HG03064 (cell line): ENCODE measurements around the gene TTLL10.

Experiments used
- ATAC-seq: cut with Tn5 transposase; IDR thresholded peaks from one replicate; pipeline ENCODE4 v1.9.1; 2021; ENCODE audit warnings: low read depth; ENCODE audit not compliant: unreplicated experiment

TTLL10 gene

DNA sequence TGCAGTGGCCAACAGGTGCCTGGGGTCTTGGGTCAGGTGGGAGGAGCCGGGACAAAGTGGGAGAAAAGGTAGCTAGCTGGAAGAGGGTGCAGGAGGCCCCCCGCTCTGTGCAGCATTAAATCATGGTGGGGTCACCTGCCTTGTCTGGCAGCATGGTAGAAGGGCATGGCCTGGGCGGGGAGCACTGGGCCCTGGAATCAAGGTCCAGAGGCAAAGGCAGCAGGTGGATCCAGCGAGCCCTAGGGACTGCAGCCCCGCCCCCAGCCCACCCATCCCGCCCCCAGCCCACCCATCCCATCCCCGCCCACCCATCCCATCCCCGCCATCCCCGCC is 16.7 kb upstream of the TTLL10 start:
- ATAC-seq, result no peak

DNA sequence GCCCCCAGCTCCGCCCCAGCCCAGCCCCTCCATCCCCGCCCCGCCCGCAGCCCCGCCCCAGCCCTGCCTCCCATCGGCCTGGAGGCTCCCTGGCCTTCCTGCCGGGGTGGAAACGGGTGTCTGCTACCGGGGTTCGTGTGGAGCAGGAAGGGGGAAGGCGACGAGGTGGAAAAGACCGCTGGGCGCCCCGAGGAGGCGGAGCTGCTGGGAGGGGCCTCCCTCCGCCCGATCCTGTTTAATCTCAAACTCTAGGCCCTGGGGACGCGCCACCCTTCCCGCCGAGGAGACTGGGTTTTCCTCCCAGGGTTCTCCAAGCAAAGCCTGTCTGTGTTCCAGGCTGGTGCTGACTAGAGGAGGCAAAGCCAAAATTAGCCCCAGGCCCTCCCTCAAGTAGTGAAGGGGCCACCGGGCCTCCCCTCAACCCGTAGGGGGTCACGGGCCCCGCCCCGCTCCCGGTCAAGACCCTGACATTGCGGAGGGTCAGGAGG is 16.2 kb upstream of the TTLL10 start:
- no peak for ATAC-seq

DNA sequence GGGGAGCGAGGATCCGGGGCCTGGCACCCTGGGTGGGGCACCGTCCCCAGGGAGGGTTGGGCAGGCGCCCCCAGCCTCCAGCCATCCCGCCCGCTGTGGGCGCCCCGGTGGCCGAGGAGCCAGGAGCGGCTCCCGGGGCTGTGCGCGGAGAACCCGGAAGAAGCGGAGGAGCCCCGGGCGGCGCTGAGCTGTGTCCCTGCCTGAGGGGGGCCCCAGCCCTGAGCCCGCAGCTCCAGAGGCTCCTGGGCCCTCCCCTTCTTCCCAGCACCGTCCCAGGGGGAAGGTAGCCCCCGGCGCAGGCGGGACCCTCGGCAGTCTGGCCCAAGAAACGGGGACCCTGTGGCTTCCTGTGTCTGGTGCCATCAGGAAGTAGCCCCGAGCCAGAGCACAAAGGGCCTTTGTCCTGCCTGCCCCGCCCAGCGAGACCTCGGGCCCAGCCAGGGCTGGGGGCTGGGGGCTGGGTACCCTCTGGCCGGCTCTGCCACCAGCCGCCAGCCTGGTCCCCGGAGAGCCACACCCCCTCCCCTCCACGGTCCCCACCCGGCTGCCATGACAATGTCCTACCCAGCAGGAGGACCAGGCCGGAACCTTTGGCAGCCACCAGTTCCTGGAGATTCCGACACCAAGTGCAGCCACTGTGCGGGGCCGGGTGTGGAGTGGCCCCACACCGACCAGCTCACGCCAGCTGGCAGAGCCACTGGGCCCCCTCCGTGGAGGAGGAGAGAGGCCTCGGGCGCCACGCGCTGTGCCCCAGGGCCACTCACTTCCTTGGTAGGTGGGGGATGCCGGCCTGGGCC is 15.6 kb upstream of the TTLL10 start:
- no peak for ATAC-seq

DNA sequence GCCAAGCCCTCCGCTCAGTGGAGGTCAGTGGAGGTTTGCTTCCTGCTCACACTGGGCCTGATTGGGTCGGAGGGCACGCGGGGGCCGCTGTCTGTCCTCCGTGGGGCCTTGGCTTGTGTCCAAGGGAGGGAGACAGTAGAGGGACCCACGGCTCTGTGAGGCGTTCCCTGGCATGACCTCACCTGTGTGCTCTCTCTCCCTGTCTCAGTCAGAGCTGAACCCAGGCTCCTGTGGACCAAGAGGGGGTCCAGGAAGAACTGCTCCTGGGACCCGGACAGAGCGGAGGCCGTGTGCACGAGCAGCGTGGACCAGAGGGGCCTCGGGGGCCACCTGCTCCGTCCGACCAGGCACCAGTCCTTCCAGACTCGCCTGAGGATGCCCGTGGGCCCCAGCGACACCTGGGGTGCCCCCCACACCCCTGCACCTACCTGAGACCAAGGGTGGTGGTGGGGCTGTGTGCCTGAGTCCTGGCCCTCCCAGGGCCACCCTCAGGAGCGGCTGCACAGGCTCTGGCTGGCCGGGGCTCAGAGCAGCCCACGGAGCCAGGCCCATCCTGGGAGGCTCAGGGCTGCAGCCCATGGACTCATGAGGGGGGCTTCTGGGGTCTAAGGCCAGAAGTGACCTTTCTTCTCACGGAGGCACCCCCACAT is 13.3 kb upstream of the TTLL10 start:
- no peak for ATAC-seq

DNA sequence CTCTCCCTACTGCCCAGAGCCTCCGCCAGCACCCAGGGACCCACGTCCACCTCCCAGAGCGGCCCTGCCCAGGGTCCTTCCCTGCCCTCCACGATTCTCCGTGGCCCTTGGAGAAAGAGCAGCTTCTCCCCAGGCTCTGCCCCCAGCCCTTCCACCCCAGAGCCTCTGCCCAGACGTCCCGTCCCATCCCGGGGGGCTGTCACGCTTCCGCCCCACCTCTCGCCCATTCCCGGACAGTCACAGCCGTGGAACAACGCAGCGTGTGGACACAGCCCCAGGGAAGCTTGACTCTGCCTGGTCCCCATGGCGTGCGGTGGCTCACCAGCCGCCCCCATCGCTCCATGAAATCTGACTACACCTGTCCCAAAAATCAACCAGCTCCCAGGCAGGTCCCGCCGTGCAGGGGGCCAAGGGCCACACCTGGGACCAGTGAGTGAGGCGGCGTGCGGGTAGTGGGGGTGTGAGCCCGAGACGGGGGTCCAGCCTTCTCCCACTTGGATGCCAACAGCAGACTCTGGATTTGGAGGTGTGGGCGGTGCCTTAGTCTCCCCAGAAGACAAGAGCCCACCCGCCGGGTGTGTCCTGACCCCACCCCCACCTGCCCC is 12.5 kb upstream of the TTLL10 start:
- no peak for ATAC-seq

DNA sequence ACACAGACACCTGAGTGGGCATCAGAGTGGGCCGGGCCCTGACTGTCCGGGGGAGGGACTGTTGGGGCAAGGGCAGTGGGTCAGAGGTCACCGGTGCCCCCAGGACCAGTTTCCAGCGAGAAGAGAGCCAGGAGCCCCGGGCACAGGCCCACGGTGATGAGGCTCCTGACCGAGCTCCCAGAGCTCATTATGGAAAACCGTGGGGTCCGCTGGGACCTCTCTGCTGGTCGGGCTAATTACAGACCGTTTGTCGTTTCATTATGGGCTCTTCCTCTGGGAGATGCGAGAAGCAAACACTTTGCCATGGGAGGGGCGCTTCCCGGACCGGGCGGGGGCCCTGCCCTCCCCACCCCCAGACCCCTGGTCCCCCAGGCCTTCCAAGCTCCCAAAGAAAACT is 12.0 kb upstream of the TTLL10 start:
- no peak for ATAC-seq

DNA sequence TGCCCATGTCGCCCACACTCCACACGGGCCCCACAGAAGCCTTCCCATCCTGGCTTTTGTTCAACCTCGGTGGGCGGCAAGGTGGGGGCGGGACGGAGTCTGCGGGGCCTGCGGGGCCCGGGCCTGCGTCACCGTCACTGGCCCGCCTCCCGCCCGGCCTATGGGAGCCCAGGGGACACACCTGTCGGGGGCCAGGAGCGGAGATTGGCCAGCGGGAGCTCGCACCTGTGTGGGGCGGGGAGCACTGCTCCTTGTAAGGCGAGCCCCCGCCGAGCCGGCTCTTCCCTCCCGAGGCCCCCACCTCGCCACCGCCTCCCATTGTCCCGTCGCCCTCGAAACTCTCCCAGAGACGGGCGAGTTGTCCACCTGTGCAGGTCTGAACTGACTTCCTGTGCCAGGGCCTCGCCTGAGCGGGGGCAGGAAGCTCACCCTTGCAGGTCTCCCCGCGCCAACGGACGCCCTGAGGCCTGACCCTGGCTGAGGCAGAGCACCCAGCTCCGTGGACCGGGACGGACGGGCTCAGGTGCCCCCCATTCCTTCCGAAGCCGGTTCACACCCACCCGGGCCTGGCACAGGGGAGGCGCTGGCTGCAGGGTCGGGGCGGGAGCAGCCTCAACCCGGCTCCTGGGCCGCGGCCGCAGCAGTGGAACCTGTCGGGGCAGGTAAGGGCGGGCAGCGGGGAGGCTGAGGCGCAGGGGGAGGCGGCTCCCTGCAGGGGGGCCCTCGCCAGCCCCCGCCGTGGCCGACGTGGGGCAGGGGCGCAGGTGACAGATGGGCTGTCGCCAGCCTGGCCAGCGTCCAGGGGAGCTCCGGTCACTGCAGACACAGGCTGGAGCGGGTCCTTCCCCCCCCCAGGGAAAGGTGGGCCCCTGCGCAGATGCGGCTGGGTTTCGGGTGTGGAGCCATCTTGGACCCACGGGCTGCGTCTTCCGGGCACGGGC is 10.8 kb upstream of the TTLL10 start:
- ATAC-seq, result no peak

DNA sequence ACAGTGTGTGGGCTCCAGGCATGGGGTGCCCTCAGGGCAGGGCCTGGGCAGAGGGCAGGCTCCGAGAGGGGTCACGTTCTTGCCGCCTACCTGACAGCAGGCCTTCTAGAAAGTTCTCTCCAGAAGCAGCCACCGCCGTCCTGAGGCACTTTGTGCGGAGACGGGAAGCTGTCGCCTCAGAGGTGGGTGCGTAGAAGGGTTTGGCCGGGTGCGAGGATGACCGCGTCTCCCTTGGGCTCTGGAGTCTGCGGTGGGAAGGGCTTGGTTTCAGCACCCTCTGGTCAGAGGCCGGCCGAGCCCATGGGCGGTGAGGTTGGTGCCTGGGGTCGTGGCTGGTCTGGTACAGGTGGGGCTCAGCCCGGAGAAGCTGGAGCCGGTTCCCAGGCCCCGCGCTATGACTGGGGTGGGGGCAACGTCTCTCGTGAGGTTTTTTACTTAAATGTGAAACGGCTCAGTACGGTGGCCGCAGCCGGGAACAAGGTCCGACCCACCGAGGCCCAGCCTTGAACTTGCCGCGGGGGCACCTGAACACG is 10.1 kb upstream of the TTLL10 start:
- no peak for ATAC-seq

DNA sequence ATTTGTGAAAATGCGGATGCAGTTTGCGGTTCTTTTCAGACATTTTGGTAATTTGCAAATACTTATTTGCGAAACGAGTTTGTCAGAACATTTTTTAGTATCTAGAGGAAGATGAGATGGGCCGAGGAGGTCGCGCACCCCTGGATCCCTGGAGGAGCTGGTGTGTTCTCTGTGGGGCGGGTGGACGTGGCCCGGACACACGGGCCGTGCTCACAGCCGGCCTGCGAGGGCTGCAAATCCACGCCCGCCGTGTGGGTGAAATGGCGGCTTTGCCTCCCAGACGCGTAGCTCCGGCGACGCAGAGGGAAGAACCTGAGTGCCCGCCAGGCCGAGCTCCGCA is 9.3 kb upstream of the TTLL10 start:
- ATAC-seq, result no peak

DNA sequence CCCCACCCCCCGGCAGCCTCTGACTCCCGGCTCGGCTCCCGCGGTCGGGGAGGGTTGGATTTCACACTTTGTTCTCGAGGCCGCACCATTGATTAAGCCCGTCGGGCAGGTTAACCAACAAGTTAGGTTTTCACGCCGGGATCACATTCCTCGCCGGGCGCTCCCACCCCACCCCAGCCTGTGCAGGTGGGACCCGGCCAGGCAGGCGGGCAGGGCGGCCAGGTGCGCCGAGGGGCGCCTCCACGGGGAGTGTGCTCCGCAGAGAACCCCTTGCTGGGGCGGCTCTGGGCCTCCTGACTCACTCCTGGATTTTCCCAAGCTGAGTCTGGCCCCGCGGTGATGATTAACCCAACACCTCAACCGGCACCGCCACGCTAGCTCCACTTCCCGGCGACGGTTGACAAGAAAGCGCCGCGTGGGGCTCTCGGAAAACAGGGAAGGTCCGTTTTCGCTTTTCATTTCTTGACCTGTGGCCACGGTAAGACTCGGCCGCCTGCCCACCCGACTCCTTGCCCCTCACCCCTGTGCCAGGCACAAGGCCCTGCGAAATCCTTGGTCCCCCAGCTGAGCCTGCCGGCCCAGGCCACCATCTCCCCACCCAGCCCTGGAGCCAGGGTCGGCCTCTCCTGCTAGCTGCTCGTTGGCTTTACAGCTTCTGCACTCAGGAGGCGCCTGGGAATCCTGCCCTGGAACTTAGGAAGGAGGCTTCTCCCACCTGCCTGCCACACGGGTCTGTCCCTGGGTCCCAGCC is 8.8 kb upstream of the TTLL10 start:
- no peak for ATAC-seq

DNA sequence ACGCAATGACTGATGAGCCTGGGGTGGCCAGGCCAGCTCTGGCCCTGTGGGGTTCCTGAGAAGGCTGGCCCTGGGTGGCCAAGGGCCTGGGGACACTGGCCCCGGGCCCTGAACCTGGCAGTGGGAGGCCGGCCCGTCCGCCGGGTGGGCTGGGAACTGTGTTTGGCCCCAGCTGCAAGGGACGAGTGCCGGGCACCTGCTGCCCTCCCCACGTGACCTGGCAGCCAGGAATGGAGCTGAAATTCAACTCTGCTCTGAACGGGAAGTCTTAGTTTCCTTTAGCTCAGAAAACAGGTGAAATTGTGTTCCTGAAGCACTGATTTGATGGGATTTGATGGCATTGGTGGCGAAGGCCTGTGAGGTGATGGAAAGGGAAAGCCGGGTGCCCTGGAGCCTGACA is 8.2 kb upstream of the TTLL10 start:
- ATAC-seq, result no peak

DNA sequence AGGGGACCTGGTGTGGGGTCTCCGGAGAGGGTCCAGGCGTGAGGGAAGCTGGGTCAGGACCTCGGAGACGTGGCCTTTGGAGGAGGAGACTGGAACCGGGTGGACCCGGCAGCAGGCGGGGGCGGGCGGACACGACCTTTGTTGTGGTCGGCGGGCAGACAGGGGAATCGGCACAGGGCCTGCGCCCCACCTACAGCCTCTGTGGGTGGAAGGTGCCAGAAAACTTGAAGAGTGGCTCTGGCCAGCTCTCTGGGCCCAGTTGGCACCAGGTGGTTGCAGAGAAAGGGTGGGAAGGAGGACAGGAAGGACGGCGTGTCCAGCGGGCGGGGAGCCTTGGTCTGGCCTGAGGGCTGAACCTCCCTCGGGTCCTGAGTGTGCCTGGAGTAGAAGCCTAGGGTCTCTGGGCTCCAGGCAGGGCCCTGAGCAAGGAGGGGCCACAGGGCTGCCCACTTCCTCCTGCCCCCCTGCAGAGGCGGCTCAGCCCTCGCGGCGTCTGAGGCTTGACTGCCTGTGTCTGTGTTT is 7.7 kb upstream of the TTLL10 start:
- ATAC-seq, result no peak

DNA sequence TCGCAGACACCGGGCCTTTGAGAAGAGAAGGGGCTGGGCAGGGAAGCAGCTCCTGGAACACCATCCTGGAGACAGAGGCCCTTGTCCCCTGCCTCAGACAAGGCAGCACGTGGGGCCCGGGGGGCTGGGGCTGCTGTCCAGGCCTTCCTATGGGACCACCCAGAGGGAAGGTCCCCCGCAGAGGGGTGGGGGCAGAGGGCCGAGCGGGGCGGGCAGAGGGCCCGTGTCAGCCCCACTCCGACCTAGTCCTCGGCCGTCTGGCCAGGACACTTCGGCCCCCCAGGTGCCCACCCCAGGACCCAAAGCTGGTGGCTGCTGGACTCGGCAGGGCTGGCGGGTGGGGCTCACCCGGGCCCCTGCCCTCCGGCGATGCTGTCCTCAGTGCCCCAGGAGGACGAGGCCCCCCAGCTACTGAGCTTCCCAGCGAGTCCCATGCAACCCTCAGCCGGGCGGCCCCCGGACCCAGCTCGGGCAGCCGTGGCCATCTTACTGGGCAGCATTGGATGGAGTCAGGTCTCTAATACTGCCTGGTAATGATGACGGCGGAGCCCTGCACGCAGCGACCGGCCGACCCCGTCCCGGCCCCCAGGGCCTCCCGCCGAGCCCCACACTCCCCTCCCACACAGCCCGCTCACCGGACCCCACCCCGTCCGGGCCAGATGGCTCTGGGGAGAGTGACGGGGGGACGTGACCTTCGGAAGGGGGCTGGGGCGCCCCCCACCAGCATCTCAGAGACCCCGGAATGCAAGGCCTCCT is 6.9 kb upstream of the TTLL10 start:
- ATAC-seq, result no peak

DNA sequence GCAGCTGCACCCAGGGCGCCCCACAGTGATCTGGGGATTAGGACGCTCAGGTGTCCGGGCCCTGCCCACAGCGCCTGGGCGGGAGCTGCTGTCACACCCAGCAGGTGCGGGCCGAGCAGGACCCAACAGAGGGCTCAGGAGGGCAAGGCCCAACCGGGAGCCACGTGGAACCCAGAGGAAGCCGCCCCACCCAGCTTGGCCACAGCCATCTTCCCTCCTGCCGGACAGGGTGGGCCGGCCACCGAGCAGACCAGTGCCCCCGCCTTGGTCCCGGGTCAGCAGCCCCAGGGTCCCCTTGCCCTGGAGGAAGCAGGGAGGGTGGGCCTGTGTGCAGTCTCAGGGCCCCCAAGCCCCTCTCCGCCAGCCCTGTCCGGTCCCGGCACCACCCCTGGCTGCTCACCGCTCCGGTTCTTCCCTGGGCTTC is 6.3 kb upstream of the TTLL10 start:
- ATAC-seq, result no peak

DNA sequence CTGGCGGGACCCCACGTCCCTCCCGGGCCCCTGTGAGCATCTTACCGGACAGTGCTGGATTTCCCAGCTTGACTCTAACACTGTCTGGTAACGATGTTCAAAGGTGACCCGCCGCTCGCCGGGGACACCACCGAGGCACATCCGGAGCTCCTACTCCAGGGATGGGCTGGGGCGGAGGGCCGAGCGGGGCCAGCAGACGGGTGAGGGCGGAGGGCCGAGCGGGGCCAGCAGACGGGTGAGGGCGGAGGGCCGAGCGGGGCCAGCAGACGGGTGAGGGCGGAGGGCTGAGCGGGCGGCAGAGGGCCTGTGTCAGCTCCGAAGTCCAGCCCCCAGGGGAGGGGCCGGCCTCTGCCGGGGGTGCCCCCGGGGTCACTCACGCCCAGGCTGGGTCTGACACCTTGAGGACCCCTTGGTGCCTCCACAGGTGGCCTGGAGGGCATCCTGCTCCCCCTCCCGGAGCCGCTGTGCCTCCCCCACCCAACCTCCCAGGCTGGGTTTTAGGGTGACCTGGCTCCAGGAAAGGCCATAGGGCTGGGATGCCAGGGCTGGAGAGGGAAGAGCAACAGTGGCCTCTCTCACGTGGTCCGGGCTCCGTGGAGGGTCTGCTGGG is 5.7 kb upstream of the TTLL10 start:
- ATAC-seq, result no peak

DNA sequence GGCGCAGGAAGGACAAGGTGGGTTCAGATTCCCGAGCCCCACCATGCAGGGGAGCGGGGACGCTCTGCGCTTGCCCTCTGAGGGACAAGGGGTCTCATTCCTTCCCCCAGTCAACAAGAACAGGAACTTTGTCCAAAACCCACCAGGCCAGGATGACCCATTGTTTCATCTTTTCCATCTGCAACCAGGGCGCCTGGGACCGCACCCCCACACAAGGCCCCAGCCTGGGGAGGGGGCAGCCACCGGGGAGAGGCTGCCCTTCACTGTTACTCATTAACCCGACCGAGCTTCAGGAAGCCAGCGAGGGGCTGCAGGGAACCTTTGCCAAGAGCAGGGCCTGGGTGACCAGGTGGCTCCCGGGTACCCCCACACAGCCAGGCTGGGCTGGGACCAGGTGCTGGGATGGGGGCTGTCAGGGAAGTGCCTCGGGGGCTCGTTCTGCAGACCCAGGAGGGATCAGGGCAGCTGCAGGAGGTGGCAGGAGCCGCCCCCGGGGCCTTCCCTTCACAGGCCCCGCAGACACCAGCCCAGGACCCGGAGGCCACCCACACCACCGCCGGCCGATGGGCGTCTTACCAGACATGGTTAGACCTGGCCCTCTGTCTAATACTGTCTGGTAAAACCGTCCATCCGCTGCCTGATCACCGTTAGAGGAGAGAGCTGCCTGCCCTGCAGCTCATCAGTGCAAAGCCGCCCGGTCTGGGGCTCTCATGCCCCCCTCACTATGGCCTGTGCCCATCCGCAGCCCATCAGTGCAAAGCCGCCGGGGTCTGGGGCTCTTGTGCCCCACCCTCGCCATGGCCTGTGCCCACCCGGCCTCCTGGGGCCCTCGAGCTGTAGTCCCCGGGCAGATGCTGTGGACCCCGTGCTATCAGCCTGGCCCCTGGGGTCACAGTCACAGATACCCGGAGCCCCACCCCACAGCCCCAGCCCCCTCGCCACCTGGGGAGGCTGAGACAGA is 4.9 kb upstream of the TTLL10 start:
- no peak for ATAC-seq

DNA sequence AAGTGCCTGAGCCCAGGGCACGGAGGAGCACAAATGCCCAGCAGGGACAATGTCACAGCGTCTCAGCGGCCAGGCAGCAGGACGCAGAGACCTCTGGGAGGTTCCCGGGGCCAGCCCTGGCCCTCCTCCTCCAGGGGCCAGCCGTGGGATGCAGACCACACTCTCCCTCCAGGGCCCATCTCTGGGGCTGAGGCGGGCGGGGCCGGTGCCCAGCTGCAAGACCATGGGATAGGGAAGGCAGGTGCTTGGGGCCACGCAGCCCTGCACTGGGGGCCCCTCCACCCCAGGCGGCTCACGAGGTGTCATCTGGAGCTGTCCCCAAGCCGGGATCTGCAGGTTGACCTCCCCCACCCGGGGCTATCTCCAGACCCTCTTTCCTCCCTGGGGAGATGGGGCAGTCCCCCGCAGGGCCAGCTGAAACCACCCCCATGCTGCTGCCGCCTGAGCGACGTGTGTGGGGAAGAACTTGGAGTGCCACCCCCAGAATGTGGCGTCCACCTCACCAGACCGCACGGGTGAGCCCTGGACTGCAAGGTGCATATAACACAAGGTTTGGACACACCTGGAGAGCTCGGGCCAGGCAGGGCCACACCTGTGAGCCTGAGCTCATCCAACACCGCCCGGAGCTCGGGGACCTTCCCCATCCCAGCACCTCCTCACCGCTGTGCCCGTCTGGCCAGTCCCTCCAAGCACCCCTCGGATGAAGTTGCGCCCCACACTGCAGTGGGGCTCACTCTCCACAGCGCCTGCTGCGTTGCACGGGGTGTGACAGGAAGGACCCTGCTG is 4.1 kb upstream of the TTLL10 start:
- ATAC-seq, result no peak
